Middle frontal gyrus (tissue), 1 donor: Measurements from ENCODE around the gene LCE3A.

Source experiments
- DNase-seq: peaks from one replicate; pipeline ENCODE4 v3.0.0-alpha.2; 2015; ENCODE audit warnings: low spot score; ENCODE audit errors: extremely low spot score

The LCE3A gene

GRCh38 chr1:152577168-152577567 lies 45.7 kb downstream of the LCE3A start:
- DNase-seq, result no peak
